K562 (cell line): ENCODE measurements around the gene DCAKD. TPM values are rescaled to one million over a fixed set of nuclear protein-coding genes. Genes with fewer than 3 reads are reported as not detected.
A peak's percentile ranks its signal among the peaks of the same experiment; 100 is the strongest.

Experiments used
- ATAC-seq: fragments of 200-7000 bp; cut with Tn5 transposase; 3 replicates; pipeline ENCODE4 v1.9.1; 2020; ENCODE audit warnings: moderate library complexity
- BruUV-seq: library from RNA; stranded (reverse); fragments of 400-500 nt; replicated peaks from 2 replicates; lab custom pipeline; 2021; lab: Mats Ljungman, UMichigan
- CTCF ChIA-PET: fragments of 300-600 bp; formaldehyde crosslinking; extraction: SDS; loops from one replicate; lab custom pipeline; 2021; ENCODE audit warnings: low intra/inter-chr PET ratio; lab: Yijun Ruan, JAX
- POLR2A ChIA-PET: fragments of 300-600, 350-650 bp; sonication (Branson Sonifier 250); formaldehyde crosslinking; extraction: SDS; loops from one replicate; lab custom pipeline; 2021; ENCODE audit warnings: antibody characterized with exemption, inconsistent platforms; lab: Yijun Ruan, JAX
- DNase-seq, 4 experiments: peaks; one replicate each; pipeline versions ENCODE4 v3.0.0 to v3.0.0-alpha.2; 2011 to 2018; ENCODE audit warnings: low spot score in 3 of 4, mixed read lengths in 3 of 4; ENCODE audit errors: extremely low read depth in 1 of 4
- FAIRE-seq: peaks from 2 replicates; lab custom pipeline; 2011; peaks lifted over from hg19 to GRCh38; lab: Jason Lieb, UNC
- H2AFZ ChIP-seq: 2 replicates; pipeline ENCODE4 v1.6.0; 2011; ENCODE audit warnings: low read depth, low read length, control low read depth, inconsistent platforms
- H3K27ac ChIP-seq: fragments of 200-600 bp; 3 replicates; pipeline ENCODE4 v1.8.0; 2011; ENCODE audit warnings: low read depth, mild to moderate bottlenecking, control low read depth, inconsistent platforms, low read length, moderate library complexity, mixed read lengths; ENCODE audit errors: extremely low read depth
- H3K27me3 ChIP-seq, 2 experiments: fragments of 300-600 bp in 1 of 2; 2 replicates in 1 of 2; 3 replicates in 1 of 2; pipeline versions ENCODE4 v1.6.0 to v1.8.0; 2011; ENCODE audit warnings: inconsistent platforms in 2 of 2, low read length in 2 of 2, mild to moderate bottlenecking in 1 of 2, mixed read lengths in 1 of 2, moderate library complexity in 1 of 2; ENCODE audit not compliant: control insufficient read depth in 2 of 2, insufficient read depth in 2 of 2
- H3K36me3 ChIP-seq: fragments of 300-600 bp; 3 replicates; pipeline ENCODE4 v1.8.0; 2011; ENCODE audit warnings: mild to moderate bottlenecking, low read length, inconsistent platforms; ENCODE audit not compliant: control insufficient read depth, insufficient read depth
- H3K4me1 ChIP-seq, 2 experiments: fragments of 200-600 bp in 1 of 2; replicated peaks in 1 of 2; 2 replicates in 1 of 2; 3 replicates in 1 of 2; pipeline versions ENCODE4 v1.5.1 to v1.8.0; 2011; ENCODE audit warnings: inconsistent platforms in 2 of 2, low read length in 2 of 2, mild to moderate bottlenecking in 1 of 2, mixed read lengths in 1 of 2, moderate library complexity in 1 of 2; ENCODE audit not compliant: control insufficient read depth in 2 of 2, insufficient read depth in 2 of 2
- H3K4me2 ChIP-seq: 2 replicates; pipeline ENCODE4 v1.6.1; 2011; ENCODE audit warnings: low read length, control low read depth, inconsistent platforms, mixed read lengths; ENCODE audit not compliant: insufficient read depth
- H3K4me3 ChIP-seq: fragments of 200-600 bp; sonication (generic), shearing (Covaris generic); 2 replicates; pipeline ENCODE4 v1.5.1; 2016; ENCODE audit warnings: control low read depth, inconsistent platforms
- H3K79me2 ChIP-seq: fragments of 200-600 bp; 3 replicates; pipeline ENCODE4 v1.8.0; 2011; ENCODE audit warnings: low read length, inconsistent platforms; ENCODE audit not compliant: control insufficient read depth, insufficient read depth
- H3K9ac ChIP-seq, 2 experiments: 2 replicates each; pipeline versions ENCODE4 v1.6.0 to v1.6.1; 2011; ENCODE audit warnings: low read depth in 2 of 2, low read length in 2 of 2, control low read depth in 1 of 2, inconsistent platforms in 1 of 2, mild to moderate bottlenecking in 1 of 2, mixed read lengths in 1 of 2; ENCODE audit not compliant: insufficient read depth in 1 of 2
- H3K9me1 ChIP-seq: one replicate; pipeline ENCODE4 v1.6.0; 2011; ENCODE audit warnings: inconsistent platforms, mild to moderate bottlenecking, low read length, moderate library complexity; ENCODE audit not compliant: control insufficient read depth, insufficient read depth
- H3K9me3 ChIP-seq: replicated peaks from 2 replicates; pipeline ENCODE4 v1.5.1; 2011; ENCODE audit warnings: low read depth, low read length, inconsistent platforms; ENCODE audit not compliant: control insufficient read depth, insufficient read depth
- H4K20me1 ChIP-seq: replicated peaks from 2 replicates; pipeline ENCODE4 v1.6.1; 2011; ENCODE audit warnings: low read length, inconsistent platforms, mixed read lengths; ENCODE audit not compliant: control insufficient read depth, insufficient read depth
- KAT2B ChIP-seq: IDR thresholded peaks from one replicate; pipeline ENCODE4 v1.6.1; 2012; ENCODE audit warnings: low read depth, mild to moderate bottlenecking, control low read depth, inconsistent platforms, low read length, moderate library complexity
- MCM7 ChIP-seq, 2 experiments: fragments of 450-650 bp; IDR thresholded peaks; 2 replicates each; pipeline ENCODE4 v1.6.1; 2016 to 2018
- NR4A1 ChIP-seq, 2 experiments: fragments of 250-450 bp in 1 of 2; fragments of 450-650 bp in 1 of 2; sonication (Bioruptor Pico) in 1 of 2; IDR thresholded peaks; 2 replicates each; pipeline versions ENCODE4 v1.4.0 to v1.6.1; 2016 to 2020; ENCODE audit warnings: mild to moderate bottlenecking in 2 of 2, missing compliant biosample characterization in 1 of 2, missing genetic modification characterization in 1 of 2, moderate library complexity in 1 of 2
- PHF20 ChIP-seq: fragments of 450-650 bp; IDR thresholded peaks from 2 replicates; pipeline ENCODE4 v1.6.1; 2018; ENCODE audit not compliant: partially characterized antibody
- RBM17 ChIP-seq: fragments of 200-400 bp; formaldehyde crosslinking; IDR thresholded peaks from 2 replicates; pipeline ENCODE4 v1.6.1; 2017; ENCODE audit warnings: low read depth, mild to moderate bottlenecking, low read length, borderline replicate concordance
- SP2 ChIP-seq: IDR thresholded peaks from 2 replicates; pipeline ENCODE4 v1.6.1; 2011; ENCODE audit warnings: mild to moderate bottlenecking, low read depth, low read length, moderate library complexity; ENCODE audit not compliant: poor library complexity, severe bottlenecking; ENCODE audit errors: extremely low read depth
- TAF1 ChIP-seq: IDR thresholded peaks from 2 replicates; pipeline ENCODE4 v1.6.1; 2011; ENCODE audit warnings: mild to moderate bottlenecking, low read length, moderate library complexity; ENCODE audit not compliant: insufficient read depth, control insufficient read depth, severe bottlenecking; ENCODE audit errors: extremely low read depth
- TOE1 ChIP-seq, 2 experiments: fragments of 450-650 bp in 1 of 2; sonication (generic) in 1 of 2; formaldehyde crosslinking in 1 of 2; IDR thresholded peaks; 2 replicates each; pipeline versions ENCODE4 v1.7.1 to v1.8.0; 2016 to 2022; ENCODE audit warnings: borderline replicate concordance in 2 of 2, mild to moderate bottlenecking in 2 of 2, antibody characterized with exemption in 1 of 2, inconsistent platforms in 1 of 2, low read depth in 1 of 2, missing genetic modification reagents in 1 of 2, moderate library complexity in 1 of 2
- WGBS: fragments of 100-300 bp; shearing (Covaris generic); methylation state at CpG from one replicate; pipeline ENCODE4 v1.1.6; 2016; ENCODE audit warnings: low coverage, mixed read lengths; ENCODE audit not compliant: insufficient coverage; ENCODE audit errors: missing lambda C conversion rate; 5-methylcytosine and 5-hydroxymethylcytosine counted together
- in situ Hi-C: fragments of 300-500 bp; cut with MboI; formaldehyde crosslinking; loops from 4 replicates; pipeline ENCODE4 v1.15.0; 2018; ENCODE audit warnings: inconsistent platforms, mixed read lengths
- intact Hi-C: fragments of 100-400 bp; cut with micrococcal nuclease; formaldehyde crosslinking; loops from 2 replicates; pipeline ENCODE4 v1.14.2; 2022
- polyA plus RNA-seq, 8 experiments: library from polyadenylated mRNA; depleted of rRNA in 4 of 8; stranded (reverse) in 5 of 8; unstranded in 3 of 8; fragments of >200 nt; fragmentation: Nextera tagmentation in 2 of 8; fragmentation: Illumina TruSeq in 1 of 8; extraction: Ambion mirVana in 2 of 8; extraction: Trizol in 1 of 8; gene quantifications; 2 replicates each; pipeline versions ENCODE4 v1.2.1 to v1.2.3, GENCODE V29; 2011 to 2014; ENCODE audit warnings: inconsistent platforms in 1 of 8, missing spikeins in 1 of 8
- total RNA-seq, 7 experiments: library from RNA; depleted of rRNA in 6 of 7; stranded (reverse); fragments of >200 nt in 6 of 7; fragmentation: Illumina TruSeq in 2 of 7; extraction: Trizol in 2 of 7; gene quantifications; 2 replicates each; pipeline versions ENCODE4 v1.2.1 to v1.2.3, GENCODE V29; 2011 to 2021; ENCODE audit warnings: low replicate concordance in 1 of 7
- TF ChIP-seq, protein P1 (sequence below): sonication (generic); formaldehyde crosslinking; IDR thresholded peaks from 2 replicates; pipeline ENCODE4 v1.8.0; 2022; ENCODE audit warnings: mild to moderate bottlenecking, missing genetic modification reagents
- TF ChIP-seq, protein P2 (sequence below): fragments of 450-650 bp; IDR thresholded peaks from 2 replicates; pipeline ENCODE4 v1.6.1; 2016; ENCODE audit warnings: missing biosample characterization, missing genetic modification characterization

DCAKD gene
- total and polyA plus RNA-seq, 9 of the 15 experiments (the other 6 are each of a cell fraction or from before 2014, with no cell fraction given) = 7.9 to 35.5 (median 21.4) TPM

DNA sequence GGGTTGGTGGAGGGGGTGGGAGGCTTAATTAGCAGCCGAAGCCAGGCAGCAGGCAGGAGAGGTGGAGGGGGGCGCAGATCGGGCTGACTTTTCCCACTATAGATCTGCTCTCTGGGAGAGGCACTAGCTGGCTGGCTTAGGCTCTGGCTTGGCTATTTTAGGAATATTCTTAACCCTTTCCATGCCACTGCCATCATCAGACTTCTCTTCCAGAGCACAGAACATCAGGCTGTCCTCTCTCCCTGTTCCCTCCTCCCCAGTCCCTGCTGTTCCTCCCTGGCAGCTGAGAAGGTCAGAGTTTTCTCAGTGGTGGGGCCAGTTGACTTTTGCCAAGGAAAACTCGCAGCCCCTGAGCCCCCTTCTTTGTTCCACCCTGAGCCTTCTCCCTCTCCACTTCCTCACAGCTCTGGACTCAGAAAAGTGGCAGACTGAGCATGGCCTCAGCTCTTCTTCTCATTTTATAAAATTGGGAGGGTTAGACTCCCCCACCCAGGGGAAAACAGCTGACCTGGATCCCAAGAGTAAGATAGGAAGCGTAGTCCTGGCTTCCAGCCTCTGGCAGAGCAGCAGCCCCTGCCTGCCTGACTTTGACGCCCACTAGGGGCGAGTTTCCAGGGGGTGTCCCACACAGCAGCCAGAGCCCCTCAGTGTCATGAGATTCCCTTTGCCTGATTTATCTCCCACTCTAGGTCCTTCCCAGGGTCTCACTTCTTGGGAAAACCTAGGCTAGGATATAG lies 73.5 kb downstream of the DCAKD start:
- TF ChIP-seq RBM17 (no peak), KAT2B (no peak), SP2 (no peak), PHF20 (no peak), TAF1 (no peak), MCM7 (IDR thresholded peaks at IDR 0.05) (no peak), TOE1 (IDR thresholded peaks at IDR 0.05; ENCODE audit: borderline replicate concordance) (no peak), TOE1 (CRISPR knock-in tag; IDR thresholded peaks at IDR 0.05; ENCODE audit: borderline replicate concordance, low read depth) (no peak), NR4A1 (CRISPR knock-in tag; IDR thresholded peaks at IDR 0.05) (no peak), NR4A1 (tag; IDR thresholded peaks at IDR 0.05) (no peak)
- TF ChIP-seq, protein P1, sequence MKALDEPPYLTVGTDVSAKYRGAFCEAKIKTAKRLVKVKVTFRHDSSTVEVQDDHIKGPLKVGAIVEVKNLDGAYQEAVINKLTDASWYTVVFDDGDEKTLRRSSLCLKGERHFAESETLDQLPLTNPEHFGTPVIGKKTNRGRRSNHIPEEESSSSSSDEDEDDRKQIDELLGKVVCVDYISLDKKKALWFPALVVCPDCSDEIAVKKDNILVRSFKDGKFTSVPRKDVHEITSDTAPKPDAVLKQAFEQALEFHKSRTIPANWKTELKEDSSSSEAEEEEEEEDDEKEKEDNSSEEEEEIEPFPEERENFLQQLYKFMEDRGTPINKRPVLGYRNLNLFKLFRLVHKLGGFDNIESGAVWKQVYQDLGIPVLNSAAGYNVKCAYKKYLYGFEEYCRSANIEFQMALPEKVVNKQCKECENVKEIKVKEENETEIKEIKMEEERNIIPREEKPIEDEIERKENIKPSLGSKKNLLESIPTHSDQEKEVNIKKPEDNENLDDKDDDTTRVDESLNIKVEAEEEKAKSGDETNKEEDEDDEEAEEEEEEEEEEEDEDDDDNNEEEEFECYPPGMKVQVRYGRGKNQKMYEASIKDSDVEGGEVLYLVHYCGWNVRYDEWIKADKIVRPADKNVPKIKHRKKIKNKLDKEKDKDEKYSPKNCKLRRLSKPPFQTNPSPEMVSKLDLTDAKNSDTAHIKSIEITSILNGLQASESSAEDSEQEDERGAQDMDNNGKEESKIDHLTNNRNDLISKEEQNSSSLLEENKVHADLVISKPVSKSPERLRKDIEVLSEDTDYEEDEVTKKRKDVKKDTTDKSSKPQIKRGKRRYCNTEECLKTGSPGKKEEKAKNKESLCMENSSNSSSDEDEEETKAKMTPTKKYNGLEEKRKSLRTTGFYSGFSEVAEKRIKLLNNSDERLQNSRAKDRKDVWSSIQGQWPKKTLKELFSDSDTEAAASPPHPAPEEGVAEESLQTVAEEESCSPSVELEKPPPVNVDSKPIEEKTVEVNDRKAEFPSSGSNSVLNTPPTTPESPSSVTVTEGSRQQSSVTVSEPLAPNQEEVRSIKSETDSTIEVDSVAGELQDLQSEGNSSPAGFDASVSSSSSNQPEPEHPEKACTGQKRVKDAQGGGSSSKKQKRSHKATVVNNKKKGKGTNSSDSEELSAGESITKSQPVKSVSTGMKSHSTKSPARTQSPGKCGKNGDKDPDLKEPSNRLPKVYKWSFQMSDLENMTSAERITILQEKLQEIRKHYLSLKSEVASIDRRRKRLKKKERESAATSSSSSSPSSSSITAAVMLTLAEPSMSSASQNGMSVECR = no peak
- TF ChIP-seq, protein P2, sequence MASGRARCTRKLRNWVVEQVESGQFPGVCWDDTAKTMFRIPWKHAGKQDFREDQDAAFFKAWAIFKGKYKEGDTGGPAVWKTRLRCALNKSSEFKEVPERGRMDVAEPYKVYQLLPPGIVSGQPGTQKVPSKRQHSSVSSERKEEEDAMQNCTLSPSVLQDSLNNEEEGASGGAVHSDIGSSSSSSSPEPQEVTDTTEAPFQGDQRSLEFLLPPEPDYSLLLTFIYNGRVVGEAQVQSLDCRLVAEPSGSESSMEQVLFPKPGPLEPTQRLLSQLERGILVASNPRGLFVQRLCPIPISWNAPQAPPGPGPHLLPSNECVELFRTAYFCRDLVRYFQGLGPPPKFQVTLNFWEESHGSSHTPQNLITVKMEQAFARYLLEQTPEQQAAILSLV = no peak
- Histone ChIP-seq H3K9me3 (no peaks in the 10 kb centered on the region), H3K27me3 (peaks cover 27 to 62% of the 10 kb centered on the region in 2 experiments), H2AFZ (no peak overlapping the region), H3K36me3 (no peaks in the 10 kb centered on the region), H3K9me1 (no peaks in the 10 kb centered on the region), H4K20me1 (peaks cover 8% of the 10 kb centered on the region), H3K9ac (0 out of 4 replicates have a peak overlapping the region, but pooled peaks of 1 of the 2 experiments have one; percentile 26), H3K4me1 (peaks cover 3 to 12% of the 10 kb centered on the region in 2 experiments; a peak in 3 of 5 replicates), H3K79me2 (no peaks in the 10 kb centered on the region), H3K4me3 (no peak overlapping the region), H3K27ac (no peak overlapping the region), H3K4me2 (no peak overlapping the region)
- WGBS = 5% methylated on average over 7 of the region's 7 CpGs
- intact Hi-C loops = no loop called here
- in situ Hi-C loops = no loop called here
- CTCF ChIA-PET = no interaction called here
- FAIRE-seq = no peak
- POLR2A ChIA-PET = interaction anchor here (1.1 to 1.4 kb wide), 3 partner anchors 8 to 170 kb away, joined by 3 to 5 read pairs (median 3); partner anchors contain the start of gene HEXIM1
- BruUV-seq = no TSS peak
- DNase-seq = no peak
- no peak for ATAC-seq
